Activated CD4-positive, CD25-positive, alpha-beta regulatory T cell treated with anti-CD3 and anti-CD28 coated beads, Interleukin-2, amount 50 U/mL, for 72 hours (primary cell): ENCODE results near the gene DCC.

ENCODE experiments used
- DNase-seq: peaks from one replicate; pipeline ENCODE4 v3.0.0; 2021

Gene DCC

DNA sequence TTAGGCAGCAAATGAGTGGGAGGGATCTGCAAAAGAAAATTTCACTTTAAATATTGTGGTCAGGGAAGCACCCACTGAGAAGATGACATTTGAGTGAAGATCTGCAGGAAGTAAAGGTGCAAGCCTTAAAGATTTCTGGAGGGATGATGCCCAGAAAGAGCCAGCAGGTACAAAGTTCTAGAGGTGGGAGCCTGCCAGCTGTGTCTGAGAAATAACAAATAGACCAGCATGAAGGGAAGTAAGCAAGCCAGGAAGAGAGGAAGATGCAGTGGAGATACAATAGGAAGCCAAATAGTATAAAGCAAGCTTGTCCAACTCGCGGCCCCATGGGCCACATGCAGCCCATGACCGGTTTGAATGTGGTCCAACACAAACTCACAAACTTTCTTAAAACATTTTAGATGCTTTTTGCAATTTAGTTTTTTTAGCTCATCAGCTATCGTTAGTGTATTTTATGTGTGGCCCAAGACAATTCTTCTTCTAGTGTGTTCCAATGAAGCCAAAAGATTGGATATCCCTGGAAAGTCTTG, 489.9 kb downstream of the DCC start:
- DNase-seq: no peak

GRCh38 chr18:52844323-52844722, 504.3 kb downstream of the DCC start:
- DNase-seq: no peak

- DNase-seq: no peak
Observed at GRCh38 chr18:52845036-52845435, 505.0 kb downstream of the DCC start.

DNA sequence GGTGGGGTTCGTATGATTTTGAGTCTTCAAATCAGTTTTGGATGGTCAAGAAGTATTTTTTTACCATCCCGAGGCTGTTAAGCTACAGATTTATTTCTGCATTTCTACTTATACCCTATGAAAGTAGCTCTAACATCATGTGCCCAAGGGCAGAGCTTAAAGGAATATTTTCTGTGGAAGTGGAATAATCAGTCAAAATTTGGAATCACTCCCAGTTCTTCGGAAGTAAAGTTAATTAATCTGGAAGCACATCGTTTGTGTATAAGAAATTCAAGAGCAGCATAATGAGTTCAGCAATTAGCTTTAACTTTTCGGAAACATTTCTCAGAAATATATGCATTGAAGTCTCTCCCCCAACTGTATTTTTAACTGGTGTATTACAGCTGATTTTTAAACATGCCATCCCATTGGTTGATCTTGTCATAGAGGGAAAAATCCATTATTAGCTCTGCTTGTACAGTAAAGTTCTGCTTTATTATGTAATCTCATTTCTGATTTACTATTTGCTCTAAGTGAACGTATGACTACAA, 510.1 kb downstream of the DCC start:
- DNase-seq: no peak

DNA sequence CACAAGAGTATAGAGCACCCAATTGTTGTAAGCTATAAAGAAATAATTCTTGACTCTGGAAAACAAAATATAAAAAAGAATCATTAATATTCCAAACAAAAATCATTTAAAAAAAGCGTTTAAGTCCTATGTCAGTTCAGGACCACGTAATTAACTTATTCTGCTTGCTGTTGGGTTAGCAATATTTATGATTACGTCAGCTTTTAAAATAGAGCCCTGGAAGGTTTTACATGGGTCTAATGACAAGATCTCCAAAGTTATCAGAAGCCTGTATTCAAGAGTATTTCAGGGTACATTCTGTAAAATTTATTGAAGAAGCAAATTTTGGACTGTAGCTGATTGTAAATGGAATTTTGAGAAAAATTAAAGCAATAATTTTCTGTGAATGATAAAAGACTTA, 521.6 kb downstream of the DCC start:
- no peak for DNase-seq

GRCh38 chr18:52869349-52869923, 529.4 kb downstream of the DCC start:
- DNase-seq: no peak

DNA sequence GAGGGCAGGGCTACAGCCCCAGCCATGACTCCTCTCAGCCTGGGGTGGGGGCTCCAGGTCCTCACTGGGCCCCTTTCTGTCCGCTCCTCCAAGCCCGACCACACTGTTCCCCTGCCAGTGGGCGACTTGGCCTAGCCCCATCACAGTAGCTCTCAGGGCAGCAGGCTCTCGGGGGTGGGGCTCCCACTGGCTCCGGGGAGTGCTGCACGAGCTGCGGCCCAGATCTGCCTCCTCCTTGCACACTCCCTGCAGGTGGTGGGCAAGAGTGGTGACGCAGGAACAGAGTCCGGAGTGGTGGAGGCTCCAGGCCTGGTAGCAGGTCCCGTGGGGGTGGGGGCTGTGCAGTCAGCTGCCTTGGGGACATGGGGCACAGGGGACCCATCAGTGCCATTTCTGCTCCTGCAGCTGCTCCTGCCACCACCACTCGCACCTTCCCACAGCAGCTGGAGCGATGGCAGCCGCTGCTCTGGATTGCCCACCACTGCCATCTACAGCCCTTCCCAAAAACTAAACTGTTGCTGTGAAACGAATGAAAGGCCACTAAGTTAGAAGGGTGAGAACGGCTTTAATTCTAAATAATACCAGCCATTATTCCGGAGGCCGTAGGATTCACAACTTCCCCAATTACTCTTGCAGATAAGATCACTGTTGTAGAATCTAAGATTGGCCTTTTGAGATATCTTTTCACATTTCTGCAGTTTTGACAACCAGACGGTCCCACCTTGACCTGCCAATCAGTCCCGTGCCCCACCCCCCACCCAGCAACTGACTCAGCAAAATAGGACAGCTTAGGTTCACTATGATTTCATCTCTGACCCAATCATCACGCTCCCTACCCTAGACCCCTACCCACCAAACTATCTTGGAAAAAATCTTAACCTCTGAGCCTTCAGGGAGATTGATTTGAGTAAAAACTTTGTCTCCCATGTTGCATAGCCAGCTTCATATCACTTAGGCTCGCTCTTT, 530.2 kb downstream of the DCC start:
- DNase-seq: no peak

DNA sequence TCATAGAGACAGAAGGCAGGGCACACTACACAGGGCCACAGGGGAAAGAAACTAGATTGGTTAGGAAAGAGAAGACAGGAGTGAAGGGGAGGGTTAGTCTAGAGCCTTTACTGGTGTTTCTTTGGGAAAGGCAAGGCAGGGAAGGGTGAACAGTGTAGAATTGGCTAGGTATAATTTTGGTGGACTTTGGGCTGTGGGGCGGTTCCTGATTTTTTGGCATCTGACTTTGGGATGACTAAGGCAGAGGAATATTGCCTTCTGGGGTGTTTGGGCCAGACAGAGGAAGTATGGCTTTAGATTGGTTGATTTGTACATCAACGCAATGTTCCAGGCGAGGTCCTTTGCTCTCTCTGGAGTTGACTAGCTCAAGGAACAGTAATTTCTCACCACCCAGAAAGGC, 534.8 kb downstream of the DCC start:
- DNase-seq: no peak

- no peak for DNase-seq
Observed at GRCh38 chr18:52875725-52876124, 535.7 kb downstream of the DCC start.

- no peak for DNase-seq
Observed at GRCh38 chr18:52888014-52888413, 548.0 kb downstream of the DCC start.

DNA sequence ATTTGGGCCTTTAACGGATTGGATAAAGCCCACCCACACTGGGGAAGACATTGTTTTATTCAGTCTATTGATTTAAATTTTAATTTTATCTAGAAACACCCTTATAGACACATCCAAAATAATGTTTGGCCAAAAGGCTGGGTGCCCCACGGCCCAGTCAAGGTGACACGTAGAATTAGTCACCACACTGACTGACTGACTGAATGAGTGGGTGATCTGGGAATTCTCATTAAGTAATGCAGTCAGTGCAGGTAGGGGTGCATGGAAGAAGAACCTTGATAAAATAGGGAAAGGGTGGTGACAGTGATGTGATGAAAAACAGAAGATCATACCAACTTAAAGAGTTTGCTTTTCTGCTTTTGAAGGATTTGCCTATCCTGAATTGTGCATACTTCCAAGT, 554.8 kb downstream of the DCC start:
- DNase-seq: no peak

DNA sequence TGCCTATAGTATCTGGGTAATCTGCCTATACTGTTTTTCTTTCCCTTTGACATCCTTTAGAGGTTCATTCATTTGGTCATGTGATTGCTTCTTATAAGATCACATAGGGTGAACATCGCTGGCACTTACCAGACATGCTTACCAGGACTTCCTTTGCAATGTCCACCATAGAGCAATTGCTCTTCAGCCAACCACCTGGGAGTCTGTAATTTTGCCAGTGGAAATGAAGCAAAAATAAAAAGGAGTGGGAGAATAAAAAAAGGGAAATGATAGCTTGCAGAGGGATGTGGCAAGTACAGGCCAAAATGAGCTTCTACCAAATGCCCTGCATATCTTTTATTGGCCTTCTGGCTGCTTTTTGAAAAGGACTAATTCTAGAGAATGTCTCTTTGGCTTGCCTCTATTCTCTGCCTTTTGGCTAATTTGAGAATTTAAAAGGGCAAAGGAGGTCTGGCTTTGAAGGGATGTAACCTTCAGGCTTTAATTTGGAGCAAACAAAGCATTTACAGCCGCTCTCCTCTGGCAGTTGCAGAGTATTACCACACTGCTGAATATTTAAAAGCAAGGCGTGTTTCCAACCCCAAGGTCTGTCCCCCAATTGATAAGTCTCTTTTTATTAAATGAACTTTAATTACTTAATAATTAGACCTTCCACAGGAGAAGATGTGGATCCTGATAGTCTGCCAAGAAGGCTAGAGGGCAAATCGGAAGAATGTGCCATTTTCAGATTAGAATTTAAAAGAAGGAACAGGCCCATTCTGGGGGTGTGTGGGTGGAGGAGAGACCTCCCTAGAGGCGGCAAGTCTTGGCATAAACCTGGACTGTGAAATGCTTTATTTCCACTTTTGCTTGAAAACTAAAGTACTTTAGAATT, 557.9 kb downstream of the DCC start:
- no peak for DNase-seq

- no peak for DNase-seq
Observed at GRCh38 chr18:52898485-52899058, 558.6 kb downstream of the DCC start.

- DNase-seq: no peak
Observed at GRCh38 chr18:52902188-52902587, 562.2 kb downstream of the DCC start.

GRCh38 chr18:52903857-52904256, 563.9 kb downstream of the DCC start:
- no peak for DNase-seq

DNA sequence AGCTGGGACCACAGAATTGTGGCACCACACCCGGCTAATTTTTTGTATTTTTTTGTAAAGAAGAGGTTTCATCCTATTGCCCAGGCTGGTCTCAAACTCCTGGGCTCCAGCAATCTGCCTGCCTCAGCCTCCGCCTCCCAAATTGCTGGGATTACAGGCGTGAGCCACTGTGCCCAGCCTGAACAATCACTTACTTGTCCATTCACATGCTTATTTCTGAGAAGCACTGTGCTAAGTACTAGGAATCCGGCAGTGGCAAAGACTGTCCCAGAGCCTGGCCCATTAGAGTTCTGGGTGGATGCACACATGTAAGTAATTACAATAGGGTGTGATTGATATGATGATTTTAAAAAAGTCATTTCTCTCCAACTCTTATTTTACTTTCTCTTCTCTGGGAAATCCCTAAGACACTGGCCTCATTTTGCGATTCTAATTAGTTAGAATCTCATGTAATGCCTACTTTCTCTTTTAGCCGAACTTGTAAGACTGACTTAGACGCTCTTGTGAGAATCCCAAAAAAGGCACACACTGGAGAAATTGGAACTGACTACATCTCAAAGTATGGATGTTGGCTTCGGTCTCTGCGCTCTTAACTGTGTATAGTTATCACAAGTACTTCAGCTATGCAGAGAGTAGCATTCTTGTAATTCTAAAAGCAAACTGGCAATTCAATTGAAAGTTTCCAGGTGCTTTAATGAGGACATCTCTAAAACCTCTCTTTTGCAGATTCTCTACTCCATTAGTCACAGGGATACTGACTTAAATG, 567.7 kb downstream of the DCC start:
- no peak for DNase-seq

DNA sequence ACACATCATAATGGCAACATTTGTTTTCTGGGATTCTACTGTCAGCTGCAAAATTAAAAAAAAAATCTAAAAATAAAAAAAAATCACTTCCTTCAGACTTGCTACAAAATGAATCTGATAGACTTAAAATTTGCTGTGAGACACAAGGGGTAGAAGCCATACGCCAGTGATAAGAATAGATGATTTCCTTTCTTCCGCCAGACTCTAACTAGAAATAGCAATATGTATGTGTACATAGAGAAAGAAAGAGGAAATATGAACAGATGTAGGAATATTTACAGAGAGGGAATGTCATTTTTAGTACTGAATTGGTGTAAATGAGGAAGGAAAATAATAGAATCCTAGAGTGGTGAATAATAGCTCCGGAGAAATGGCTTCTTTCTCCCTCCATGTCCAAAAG, 574.2 kb downstream of the DCC start:
- DNase-seq: no peak

DNA sequence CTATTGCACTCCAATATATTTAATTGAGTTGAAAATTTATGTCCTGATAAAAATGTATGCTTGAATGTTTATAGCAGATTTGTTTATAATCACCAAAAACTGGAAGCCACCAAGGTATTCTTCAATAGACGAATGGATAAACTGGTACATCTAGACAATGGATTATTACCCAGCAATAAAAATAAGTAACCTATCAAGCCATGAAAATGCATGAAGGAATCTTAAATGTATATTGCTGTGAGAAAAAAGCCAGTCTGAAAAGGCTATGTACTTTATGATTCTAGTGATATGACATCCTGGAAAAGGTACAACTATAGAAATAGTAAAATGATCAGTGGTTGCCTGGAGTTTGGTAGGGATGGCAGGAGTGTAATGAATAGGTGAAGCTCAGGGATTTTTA, 580.7 kb downstream of the DCC start:
- no peak for DNase-seq

- no peak for DNase-seq
Observed at GRCh38 chr18:52933356-52933755, 593.4 kb downstream of the DCC start.

DNA sequence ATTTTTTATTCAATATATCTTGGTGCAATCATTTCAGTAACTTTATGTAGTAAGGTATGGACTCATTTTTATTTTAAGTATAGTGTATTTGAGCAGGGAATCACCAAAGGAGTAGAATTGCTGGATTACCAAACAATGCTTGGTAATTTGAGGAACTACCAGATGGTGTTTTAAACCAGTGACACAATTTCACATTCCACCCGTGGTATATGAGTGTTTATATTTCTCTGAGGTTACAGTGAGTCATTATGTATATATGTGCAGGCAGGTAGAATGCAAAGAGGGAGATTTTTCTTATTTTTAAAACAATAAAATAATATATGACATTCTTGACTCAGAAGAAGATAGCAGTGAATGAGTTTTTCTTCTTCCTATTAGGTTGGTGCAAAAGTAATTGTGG, 596.9 kb downstream of the DCC start:
- DNase-seq: no peak

- no peak for DNase-seq
Observed at GRCh38 chr18:52937840-52938239, 597.8 kb downstream of the DCC start.

- no peak for DNase-seq
Observed at GRCh38 chr18:52945552-52945951, 605.6 kb downstream of the DCC start.
